Panc1 (cell line): ENCODE measurements around the gene TWIST2. TPM values are rescaled to one million over a fixed set of nuclear protein-coding genes. Genes with fewer than 3 reads are reported as not detected.

ENCODE experiments used
- ATAC-seq: fragments of 200-7000 bp; cut with Tn5 transposase; 2 replicates; pipeline ENCODE4 v1.9.1; 2020; ENCODE audit warnings: mild to moderate bottlenecking, moderate library complexity
- BruUV-seq: library from RNA; stranded (reverse); fragments of 400-500 nt; replicated peaks from 2 replicates; lab custom pipeline; 2021; lab: Mats Ljungman, UMichigan
- CTCF ChIA-PET: fragments of 300-600 bp; sonication (Branson Sonifier 250); formaldehyde crosslinking; loops from one replicate; lab custom pipeline; 2022; ENCODE audit warnings: antibody characterized with exemption; lab: Charles Lee
- POLR2A ChIA-PET: fragments of 300-600 bp; sonication (Branson Sonifier 250); formaldehyde crosslinking; loops from one replicate; lab custom pipeline; 2022; ENCODE audit warnings: antibody characterized with exemption; lab: Charles Lee
- DNase-seq: peaks from one replicate; pipeline ENCODE4 v3.0.0-alpha.2; 2010; ENCODE audit warnings: low read depth, low spot score
- H3K27ac ChIP-seq: 2 replicates; pipeline ENCODE4 v1.5.1; 2011; ENCODE audit warnings: mild to moderate bottlenecking, low read length, inconsistent platforms
- H3K27me3 ChIP-seq: fragments of 200-500 bp; sonication (Bioruptor generic); 2 replicates; pipeline ENCODE4 v1.6.0; 2014; ENCODE audit warnings: low read length, inconsistent platforms; ENCODE audit not compliant: control insufficient read depth, insufficient read depth
- H3K36me3 ChIP-seq: fragments of 200-500 bp; sonication (Bioruptor generic); 2 replicates; pipeline ENCODE4 v1.5.1; 2014; ENCODE audit warnings: inconsistent platforms, mild to moderate bottlenecking, low read length, moderate library complexity; ENCODE audit not compliant: control insufficient read depth, insufficient read depth
- H3K4me1 ChIP-seq: 2 replicates; pipeline ENCODE4 v1.5.1; 2011; ENCODE audit warnings: inconsistent platforms, mild to moderate bottlenecking, low read length, moderate library complexity; ENCODE audit not compliant: control insufficient read depth, insufficient read depth
- H3K4me3 ChIP-seq, 2 experiments: 2 replicates each; pipeline ENCODE4 v1.5.1; 2011 to 2012; ENCODE audit warnings: low read depth in 2 of 2, low read length in 2 of 2, mild to moderate bottlenecking in 2 of 2, inconsistent platforms in 1 of 2, moderate library complexity in 1 of 2
- H3K9me3 ChIP-seq: fragments of 200-500 bp; sonication (Bioruptor generic); 2 replicates; pipeline ENCODE4 v1.5.1; 2014; ENCODE audit warnings: low read depth, mild to moderate bottlenecking, inconsistent platforms, low read length, moderate library complexity; ENCODE audit not compliant: control insufficient read depth, insufficient read depth
- POLR2AphosphoS5 ChIP-seq: IDR thresholded peaks from 2 replicates; pipeline ENCODE4 v1.6.1; 2012; ENCODE audit warnings: mild to moderate bottlenecking, low read depth, low read length, moderate library complexity
- SIN3A ChIP-seq: IDR thresholded peaks from 2 replicates; pipeline ENCODE4 v1.6.1; 2012; ENCODE audit warnings: low read depth, mild to moderate bottlenecking, low read length, moderate library complexity, borderline replicate concordance; ENCODE audit not compliant: insufficient read depth
- TCF7L2 ChIP-seq: IDR thresholded peaks from 2 replicates; pipeline ENCODE4 v1.6.1; 2011; ENCODE audit warnings: mild to moderate bottlenecking, low read depth, low read length, inconsistent platforms
- in situ Hi-C: cut with HindIII; loops from 2 replicates; pipeline ENCODE4 v1.10.0; 2016; ENCODE audit warnings: low sequenced_read_pairs, low pct_unique_long_range_greater_than_20kb
- intact Hi-C: fragments of 100-400 bp; cut with micrococcal nuclease; formaldehyde crosslinking; loops from one replicate; pipeline ENCODE4 v1.10.0; 2022; ENCODE audit not compliant: unreplicated experiment
- total RNA-seq: library from RNA; stranded (reverse); gene quantifications from one replicate; pipeline ENCODE4 v1.2.1, GENCODE V29; 2021; ENCODE audit not compliant: unreplicated experiment
- TF ChIP-seq, protein P1 (sequence below): fragments of 450-650 bp; IDR thresholded peaks from 2 replicates; pipeline ENCODE4 v1.5.1; 2017; ENCODE audit warnings: mild to moderate bottlenecking
- TF ChIP-seq, protein P2 (sequence below), 2 experiments: IDR thresholded peaks; 2 replicates each; pipeline ENCODE4 v1.6.1; 2011 to 2012; ENCODE audit warnings: low read depth in 2 of 2, control low read depth in 1 of 2, low read length in 1 of 2, mild to moderate bottlenecking in 1 of 2, moderate library complexity in 1 of 2; ENCODE audit not compliant: insufficient read depth in 1 of 2

Gene TWIST2
- total RNA-seq, 1 experiment from 2014 or later: 4.2 TPM

DNA sequence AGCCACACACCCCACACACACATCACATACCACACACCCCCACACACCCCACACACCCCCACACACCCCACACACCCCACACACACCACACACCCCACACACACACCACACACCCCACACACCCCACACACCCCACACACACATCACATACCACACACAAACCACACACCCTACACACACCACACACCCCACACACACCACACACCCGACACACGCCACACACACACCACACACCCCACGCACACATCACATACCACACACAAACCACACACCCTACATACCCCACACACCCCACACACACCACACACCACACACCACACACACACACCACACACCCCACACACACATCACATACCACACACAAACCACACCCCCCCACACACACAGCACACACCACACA is 22.4 kb downstream of the TWIST2 start:
- POLR2A ChIA-PET: no interaction called here
- Histone ChIP-seq H3K4me1 (peaks cover 45% of the 10 kb centered on the region), H3K27me3 (no peaks in the 10 kb centered on the region), H3K36me3 (no peaks in the 10 kb centered on the region), H3K27ac (peak overlapping the region; percentile 2; the same call in 1 of the 2 replicates), H3K4me3 (no peak overlapping the region), H3K9me3 (no peaks in the 10 kb centered on the region)
- CTCF ChIA-PET: no interaction called here
- ATAC-seq: no peak
- intact Hi-C loops: no loop called here
- TF ChIP-seq, protein P1, sequence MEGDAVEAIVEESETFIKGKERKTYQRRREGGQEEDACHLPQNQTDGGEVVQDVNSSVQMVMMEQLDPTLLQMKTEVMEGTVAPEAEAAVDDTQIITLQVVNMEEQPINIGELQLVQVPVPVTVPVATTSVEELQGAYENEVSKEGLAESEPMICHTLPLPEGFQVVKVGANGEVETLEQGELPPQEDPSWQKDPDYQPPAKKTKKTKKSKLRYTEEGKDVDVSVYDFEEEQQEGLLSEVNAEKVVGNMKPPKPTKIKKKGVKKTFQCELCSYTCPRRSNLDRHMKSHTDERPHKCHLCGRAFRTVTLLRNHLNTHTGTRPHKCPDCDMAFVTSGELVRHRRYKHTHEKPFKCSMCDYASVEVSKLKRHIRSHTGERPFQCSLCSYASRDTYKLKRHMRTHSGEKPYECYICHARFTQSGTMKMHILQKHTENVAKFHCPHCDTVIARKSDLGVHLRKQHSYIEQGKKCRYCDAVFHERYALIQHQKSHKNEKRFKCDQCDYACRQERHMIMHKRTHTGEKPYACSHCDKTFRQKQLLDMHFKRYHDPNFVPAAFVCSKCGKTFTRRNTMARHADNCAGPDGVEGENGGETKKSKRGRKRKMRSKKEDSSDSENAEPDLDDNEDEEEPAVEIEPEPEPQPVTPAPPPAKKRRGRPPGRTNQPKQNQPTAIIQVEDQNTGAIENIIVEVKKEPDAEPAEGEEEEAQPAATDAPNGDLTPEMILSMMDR: no peak
- TF ChIP-seq TCF7L2 (no peak), POLR2AphosphoS5 (no peak), SIN3A (no peak)
- TF ChIP-seq, protein P2, sequence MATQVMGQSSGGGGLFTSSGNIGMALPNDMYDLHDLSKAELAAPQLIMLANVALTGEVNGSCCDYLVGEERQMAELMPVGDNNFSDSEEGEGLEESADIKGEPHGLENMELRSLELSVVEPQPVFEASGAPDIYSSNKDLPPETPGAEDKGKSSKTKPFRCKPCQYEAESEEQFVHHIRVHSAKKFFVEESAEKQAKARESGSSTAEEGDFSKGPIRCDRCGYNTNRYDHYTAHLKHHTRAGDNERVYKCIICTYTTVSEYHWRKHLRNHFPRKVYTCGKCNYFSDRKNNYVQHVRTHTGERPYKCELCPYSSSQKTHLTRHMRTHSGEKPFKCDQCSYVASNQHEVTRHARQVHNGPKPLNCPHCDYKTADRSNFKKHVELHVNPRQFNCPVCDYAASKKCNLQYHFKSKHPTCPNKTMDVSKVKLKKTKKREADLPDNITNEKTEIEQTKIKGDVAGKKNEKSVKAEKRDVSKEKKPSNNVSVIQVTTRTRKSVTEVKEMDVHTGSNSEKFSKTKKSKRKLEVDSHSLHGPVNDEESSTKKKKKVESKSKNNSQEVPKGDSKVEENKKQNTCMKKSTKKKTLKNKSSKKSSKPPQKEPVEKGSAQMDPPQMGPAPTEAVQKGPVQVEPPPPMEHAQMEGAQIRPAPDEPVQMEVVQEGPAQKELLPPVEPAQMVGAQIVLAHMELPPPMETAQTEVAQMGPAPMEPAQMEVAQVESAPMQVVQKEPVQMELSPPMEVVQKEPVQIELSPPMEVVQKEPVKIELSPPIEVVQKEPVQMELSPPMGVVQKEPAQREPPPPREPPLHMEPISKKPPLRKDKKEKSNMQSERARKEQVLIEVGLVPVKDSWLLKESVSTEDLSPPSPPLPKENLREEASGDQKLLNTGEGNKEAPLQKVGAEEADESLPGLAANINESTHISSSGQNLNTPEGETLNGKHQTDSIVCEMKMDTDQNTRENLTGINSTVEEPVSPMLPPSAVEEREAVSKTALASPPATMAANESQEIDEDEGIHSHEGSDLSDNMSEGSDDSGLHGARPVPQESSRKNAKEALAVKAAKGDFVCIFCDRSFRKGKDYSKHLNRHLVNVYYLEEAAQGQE (IDR thresholded peaks at IDR 0.05; ENCODE audit: insufficient read depth in 1 of 2, low read depth in 2 of 2, low read length in 1 of 2): no peak
- in situ Hi-C loops: no loop called here
- no TSS peak for BruUV-seq
- DNase-seq: no peak

DNA sequence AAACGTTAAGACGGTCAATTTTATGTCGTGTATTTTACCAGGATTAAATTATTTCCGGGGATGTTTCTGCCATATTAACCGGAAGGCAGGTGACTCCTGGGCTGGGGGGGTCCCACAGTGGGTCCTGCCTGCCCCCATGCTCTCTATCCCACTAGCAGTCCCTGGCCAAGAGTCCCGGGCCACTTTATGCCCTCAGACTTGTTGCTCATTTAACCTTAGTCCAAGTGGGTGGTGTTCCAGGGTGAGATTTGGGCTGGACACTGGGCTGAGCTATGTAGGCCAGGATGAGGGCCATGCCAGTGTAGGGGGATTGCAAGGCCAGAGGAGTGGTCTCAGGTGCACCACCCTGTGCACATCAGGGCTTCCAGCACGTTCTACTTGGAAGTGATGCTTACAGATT is 24.1 kb downstream of the TWIST2 start:
- ChIA-PET POLR2A (no interaction called here), CTCF (no interaction called here)
- Histone ChIP-seq H3K36me3 (no peaks in the 10 kb centered on the region), H3K4me3 (no peak overlapping the region), H3K9me3 (no peaks in the 10 kb centered on the region), H3K27ac (no peak overlapping the region), H3K27me3 (no peaks in the 10 kb centered on the region), H3K4me1 (peaks cover 27% of the 10 kb centered on the region)
- no peak for DNase-seq
- no peak for ATAC-seq
- no peak for TF ChIP-seq POLR2AphosphoS5
- TF ChIP-seq TCF7L2: no peak
- TF ChIP-seq, protein P2 (IDR thresholded peaks at IDR 0.05; ENCODE audit: insufficient read depth in 1 of 2, low read depth in 2 of 2, low read length in 1 of 2): no peak
- TF ChIP-seq, protein P1: no peak
- TF ChIP-seq SIN3A: no peak
- intact Hi-C loops (no loop called here), in situ Hi-C loops (no loop called here)
- no TSS peak for BruUV-seq
